DOHH2 (cell line): ENCODE measurements around the gene CYTH1.

Source experiments
- H3F3A ChIP-seq: fragments of 200-600 bp; sonication (generic), shearing (Covaris generic); 2 replicates; pipeline ENCODE4 v1.6.0; 2016; ENCODE audit warnings: antibody characterized with exemption, mild to moderate bottlenecking; ENCODE audit not compliant: control insufficient read depth, insufficient read depth
- H3K27ac ChIP-seq: fragments of 200-600 bp; sonication (generic); 2 replicates; pipeline ENCODE4 v1.5.1; 2014; ENCODE audit warnings: low read depth, mild to moderate bottlenecking, low read length, moderate library complexity
- H3K27me3 ChIP-seq: fragments of 200-600 bp; sonication (generic); 2 replicates; pipeline ENCODE4 v1.6.1; 2014; ENCODE audit warnings: mild to moderate bottlenecking, low read length, mixed read lengths; ENCODE audit not compliant: control insufficient read depth
- H3K36me3 ChIP-seq: fragments of 200-600 bp; sonication (generic); 2 replicates; pipeline ENCODE4 v1.6.1; 2014; ENCODE audit warnings: mild to moderate bottlenecking, low read length, moderate library complexity, mixed read lengths; ENCODE audit not compliant: control insufficient read depth
- H3K4me1 ChIP-seq: fragments of 200-600 bp; sonication (generic); 2 replicates; pipeline ENCODE4 v1.6.1; 2014; ENCODE audit warnings: mild to moderate bottlenecking, low read length, mixed read lengths; ENCODE audit not compliant: control insufficient read depth
- H3K4me2 ChIP-seq: fragments of 200-600 bp; sonication (generic); 2 replicates; pipeline ENCODE4 v1.6.0; 2014; ENCODE audit warnings: mild to moderate bottlenecking, low read length, moderate library complexity
- H3K4me3 ChIP-seq: fragments of 200-600 bp; sonication (generic); 2 replicates; pipeline ENCODE4 v1.5.1; 2014; ENCODE audit warnings: mild to moderate bottlenecking, low read length, mixed read lengths
- H3K79me2 ChIP-seq: fragments of 200-600 bp; sonication (generic); 2 replicates; pipeline ENCODE4 v1.6.1; 2014; ENCODE audit warnings: mild to moderate bottlenecking, low read length, mixed read lengths; ENCODE audit not compliant: control insufficient read depth
- H3K9me2 ChIP-seq: fragments of 200-600 bp; sonication (generic); replicated peaks from 2 replicates; pipeline ENCODE4 v1.6.1; 2014; ENCODE audit warnings: mild to moderate bottlenecking, low read length, mixed read lengths; ENCODE audit not compliant: control insufficient read depth
- H3K9me3 ChIP-seq: fragments of 200-600 bp; sonication (generic); 2 replicates; pipeline ENCODE4 v1.6.1; 2014; ENCODE audit warnings: antibody characterized with exemption, low read length, mixed read lengths; ENCODE audit not compliant: control insufficient read depth, insufficient read depth
- H4K20me1 ChIP-seq: fragments of 200-600 bp; sonication (generic); 2 replicates; pipeline ENCODE4 v1.6.0; 2014; ENCODE audit warnings: low read depth, mild to moderate bottlenecking, antibody characterized with exemption, low read length, moderate library complexity; ENCODE audit not compliant: control insufficient read depth, insufficient read depth
- CTCF ChIP-seq: fragments of 200-600 bp; sonication (generic); IDR thresholded peaks from one replicate; pipeline ENCODE4 v1.5.1; 2014; ENCODE audit warnings: antibody characterized with exemption, mild to moderate bottlenecking, low read depth, low read length; ENCODE audit not compliant: poor library complexity, severe bottlenecking
- EZH2phosphoT487 ChIP-seq: fragments of 200-600 bp; sonication (generic); IDR thresholded peaks from 2 replicates; pipeline ENCODE4 v1.6.1; 2017; ENCODE audit warnings: borderline replicate concordance, mild to moderate bottlenecking, antibody characterized with exemption, low read length, moderate library complexity, mixed read lengths

The CYTH1 gene

DNA sequence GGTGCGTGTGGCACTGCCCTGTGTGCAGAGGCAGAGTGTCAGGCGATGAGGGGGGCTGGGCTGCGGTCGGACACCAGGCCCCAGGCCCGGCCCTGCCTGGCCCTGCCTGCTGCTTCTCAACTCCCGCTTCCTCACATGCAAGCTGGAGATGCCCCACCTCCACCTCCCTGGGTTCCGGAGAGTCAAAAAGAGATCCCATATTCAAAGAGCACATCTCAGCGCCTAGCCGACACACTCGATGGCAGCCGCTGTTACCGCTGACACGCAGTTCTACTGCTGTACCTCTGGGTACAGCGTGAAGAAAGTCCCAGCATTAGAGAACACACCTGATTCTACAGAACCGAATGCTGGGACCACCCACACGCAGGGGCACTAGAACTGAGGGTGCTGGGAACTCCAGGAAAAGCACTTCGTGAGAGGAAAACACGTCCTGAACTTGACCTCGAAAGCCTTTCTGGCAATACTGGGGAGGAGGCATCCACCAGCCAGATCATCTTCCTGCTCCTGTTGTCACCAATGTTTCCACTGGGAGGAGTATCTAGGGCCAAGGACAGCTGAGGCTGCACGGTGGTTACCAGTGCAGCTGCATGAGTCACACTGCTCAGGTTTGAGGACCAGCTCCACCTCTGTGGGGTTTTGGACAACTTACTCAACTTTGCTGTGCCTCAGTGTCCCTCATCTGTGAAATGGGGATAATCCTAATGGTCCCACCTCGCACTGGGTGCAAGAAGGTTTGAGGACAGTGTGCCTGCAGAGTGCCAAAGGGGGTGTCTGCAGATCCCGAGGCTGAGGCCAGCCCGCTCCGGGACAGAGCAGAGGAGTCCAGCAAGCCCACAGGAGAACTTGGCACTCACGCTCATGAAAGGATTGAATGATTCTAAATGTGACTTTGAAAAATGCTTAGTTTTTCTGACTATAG lies 104.5 kb downstream of the CYTH1 start:
- TF ChIP-seq EZH2phosphoT487 (no peak), CTCF (no peak)
- no peaks in the 10 kb centered on the region for H3K27me3 ChIP-seq
- H3K27ac ChIP-seq, result no peak overlapping the region
- H3K4me2 ChIP-seq, result no peak overlapping the region
- no peak overlapping the region for H3K4me3 ChIP-seq
- no peaks in the 10 kb centered on the region for H3K79me2 ChIP-seq
- no peaks in the 10 kb centered on the region for H3K9me3 ChIP-seq
- no peaks in the 10 kb centered on the region for H3K9me2 ChIP-seq
- no peaks in the 10 kb centered on the region for H3K4me1 ChIP-seq
- peaks cover 76% of the 10 kb centered on the region for H3K36me3 ChIP-seq
- no peaks in the 10 kb centered on the region for H4K20me1 ChIP-seq
- peaks cover 5% of the 10 kb centered on the region for H3F3A ChIP-seq

GRCh38 chr17:78676412-78677302 lies 105.4 kb downstream of the CYTH1 start:
- no peak overlapping the region for H3K27ac ChIP-seq
- H3K27me3 ChIP-seq, result no peaks in the 10 kb centered on the region
- H3F3A ChIP-seq, result peaks cover 10% of the 10 kb centered on the region
- no peak overlapping the region for H3K4me2 ChIP-seq
- no peaks in the 10 kb centered on the region for H3K4me1 ChIP-seq
- no peaks in the 10 kb centered on the region for H3K79me2 ChIP-seq
- TF ChIP-seq EZH2phosphoT487 (no peak), CTCF (no peak)
- H3K36me3 ChIP-seq, result peaks cover 73% of the 10 kb centered on the region
- no peaks in the 10 kb centered on the region for H3K9me2 ChIP-seq
- H3K4me3 ChIP-seq, result no peak overlapping the region
- no peaks in the 10 kb centered on the region for H3K9me3 ChIP-seq
- no peaks in the 10 kb centered on the region for H4K20me1 ChIP-seq

DNA sequence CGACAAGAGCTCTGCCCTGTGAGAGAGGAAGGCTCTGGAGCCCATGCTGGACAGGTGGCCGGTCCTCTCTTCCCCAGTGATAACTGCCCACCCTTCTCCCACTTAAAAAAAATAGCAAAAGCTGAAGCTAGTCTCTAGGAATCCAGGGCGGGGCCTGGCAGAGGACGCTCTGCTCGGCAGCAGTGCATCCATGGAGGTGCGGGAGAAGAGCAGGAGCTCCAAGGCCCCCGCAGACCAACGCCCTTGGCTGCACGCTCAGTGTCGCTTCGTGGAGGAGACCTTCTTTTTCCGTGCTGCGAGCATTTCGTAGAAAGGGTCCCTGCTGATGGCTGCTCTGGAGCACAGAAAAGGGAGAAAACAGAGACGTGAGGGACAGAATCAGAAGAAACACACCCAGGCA lies 106.2 kb downstream of the CYTH1 start:
- Histone ChIP-seq H3K36me3 (peaks cover 73% of the 10 kb centered on the region), H3K4me1 (no peaks in the 10 kb centered on the region), H3K9me3 (no peaks in the 10 kb centered on the region), H3F3A (peaks cover 10% of the 10 kb centered on the region), H3K9me2 (no peaks in the 10 kb centered on the region), H3K27me3 (no peaks in the 10 kb centered on the region), H3K27ac (no peak overlapping the region), H4K20me1 (no peaks in the 10 kb centered on the region), H3K4me2 (no peak overlapping the region), H3K79me2 (no peaks in the 10 kb centered on the region), H3K4me3 (no peak overlapping the region)
- no peak for TF ChIP-seq CTCF
- TF ChIP-seq EZH2phosphoT487, result no peak
